GM12892 (cell line): Measurements from ENCODE around the gene LRRIQ3.

Source experiments
- DNase-seq: peaks from one replicate; pipeline ENCODE4 v3.0.0; 2011; ENCODE audit not compliant: insufficient read length
- FAIRE-seq: peaks from 2 replicates; lab custom pipeline; 2011; peaks lifted over from hg19 to GRCh38; lab: Jason Lieb, UNC
- POLR2A ChIP-seq: IDR thresholded peaks from 2 replicates; pipeline ENCODE4 v1.6.1; 2011; ENCODE audit warnings: low read depth, low read length, control low read depth
- POLR2AphosphoS5 ChIP-seq: IDR thresholded peaks from 2 replicates; pipeline ENCODE4 v1.6.1; 2011; ENCODE audit warnings: low read depth, low read length, control low read depth
- TAF1 ChIP-seq: IDR thresholded peaks from 2 replicates; pipeline ENCODE4 v1.6.1; 2011; ENCODE audit warnings: low read depth, mild to moderate bottlenecking, control low read depth, low read length, borderline replicate concordance

LRRIQ3 gene

GRCh38 chr1:74091371-74091770 is 106.6 kb downstream of the LRRIQ3 start:
- DNase-seq (no peak), FAIRE-seq (no peak)
- TF ChIP-seq POLR2A (no peak), POLR2AphosphoS5 (no peak), TAF1 (no peak)

- no peak for TF ChIP-seq POLR2AphosphoS5
- no peak for TF ChIP-seq POLR2A
- no peak for TF ChIP-seq TAF1
- no peak for FAIRE-seq
- no peak for DNase-seq
These were observed 114.8 kb downstream of the LRRIQ3 start for GRCh38 chr1:74083128-74083527.

GRCh38 chr1:74065081-74065480 is 132.9 kb downstream of the LRRIQ3 start:
- TF ChIP-seq POLR2AphosphoS5 = no peak
- TF ChIP-seq POLR2A = no peak
- no peak for TF ChIP-seq TAF1
- FAIRE-seq (no peak), DNase-seq (no peak)

- DNase-seq (no peak), FAIRE-seq (no peak)
- TF ChIP-seq TAF1 = no peak
- no peak for TF ChIP-seq POLR2AphosphoS5
- TF ChIP-seq POLR2A = no peak
These were observed 140.3 kb downstream of the LRRIQ3 start for GRCh38 chr1:74057719-74058118.

DNA sequence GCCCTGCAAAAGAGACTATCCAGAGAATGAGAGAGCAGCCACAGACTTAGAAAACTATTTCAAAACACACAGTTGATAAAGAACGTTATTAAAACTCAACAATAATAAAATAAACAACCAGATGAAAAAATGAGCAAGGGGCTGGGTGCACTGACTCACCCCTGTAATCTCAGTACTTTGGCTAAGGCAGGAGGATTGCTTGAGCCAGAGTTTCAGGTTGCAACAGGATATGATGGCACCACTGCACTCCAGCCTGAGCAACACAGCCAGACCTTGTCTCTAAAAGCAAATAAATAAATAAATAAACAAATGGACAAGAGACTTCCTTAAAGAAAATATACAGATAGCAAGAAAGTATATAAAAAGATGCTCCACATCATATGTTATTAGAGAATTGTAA is 144.6 kb downstream of the LRRIQ3 start:
- TF ChIP-seq TAF1 (no peak), POLR2A (no peak), POLR2AphosphoS5 (no peak)
- DNase-seq (no peak), FAIRE-seq (no peak)

GRCh38 chr1:74050386-74050785 is 147.6 kb downstream of the LRRIQ3 start:
- FAIRE-seq = no peak
- TF ChIP-seq POLR2A (no peak), TAF1 (no peak), POLR2AphosphoS5 (no peak)
- DNase-seq = no peak

DNA sequence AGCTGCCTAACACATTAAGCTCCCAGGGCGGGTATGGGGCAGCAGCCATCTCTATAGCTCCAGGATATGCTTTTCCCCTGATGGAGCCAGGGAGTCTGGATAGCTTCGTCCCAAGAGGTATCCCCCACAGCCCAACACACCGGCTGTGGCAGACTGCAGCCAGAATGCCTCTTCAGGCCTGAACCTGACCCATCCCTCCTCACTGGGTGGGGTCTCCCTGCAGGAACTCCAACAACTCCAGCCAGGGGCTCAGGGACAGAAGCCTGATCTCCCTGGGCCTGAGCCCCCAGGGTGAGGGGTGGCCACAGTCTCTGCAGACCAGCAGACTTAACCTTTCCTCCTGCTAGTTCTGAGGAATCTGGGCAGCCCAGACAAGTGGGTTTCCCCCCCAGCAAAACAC is 159.9 kb downstream of the LRRIQ3 start:
- no peak for DNase-seq
- TF ChIP-seq POLR2A = no peak
- TF ChIP-seq TAF1 = no peak
- TF ChIP-seq POLR2AphosphoS5 = no peak
- no peak for FAIRE-seq

DNA sequence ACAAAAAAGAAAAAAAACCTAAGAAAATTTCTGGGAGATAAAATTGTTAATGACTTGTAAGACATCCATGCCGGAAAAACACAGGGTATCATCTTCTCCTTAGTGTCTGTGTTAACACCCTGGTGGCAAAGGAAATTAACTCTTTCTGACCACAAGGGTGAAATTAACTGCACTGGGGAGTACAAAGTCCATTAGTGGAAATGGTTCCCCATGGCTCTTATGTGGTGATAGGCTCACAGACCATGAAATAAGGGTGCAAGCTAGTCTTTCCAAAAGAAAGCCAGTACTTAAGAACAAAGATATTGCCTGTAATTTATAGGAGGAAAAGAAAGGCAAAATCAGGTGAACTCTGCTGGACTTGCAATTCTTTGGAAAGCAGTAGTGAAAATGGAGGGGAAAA is 185.4 kb downstream of the LRRIQ3 start:
- FAIRE-seq (no peak), DNase-seq (no peak)
- TF ChIP-seq POLR2AphosphoS5 (no peak), TAF1 (no peak), POLR2A (no peak)

DNA sequence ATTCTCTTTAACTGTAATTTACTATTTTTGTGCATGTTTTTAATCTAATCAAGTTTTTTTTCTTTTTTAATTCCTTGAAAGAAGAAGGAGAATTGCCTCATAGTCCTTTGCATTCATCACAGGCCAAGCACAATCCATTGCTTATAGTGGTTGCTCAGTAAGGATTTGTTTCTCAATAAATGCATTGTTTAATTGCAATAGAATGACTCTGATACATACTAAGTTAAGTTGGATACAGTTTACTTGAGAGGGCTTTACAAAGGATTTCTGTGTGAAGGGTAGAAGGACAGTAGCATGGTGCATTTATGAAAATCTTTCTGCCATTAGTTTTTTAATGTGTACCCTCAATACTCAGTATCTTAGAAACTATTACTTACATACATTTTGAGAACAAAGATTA is 186.2 kb downstream of the LRRIQ3 start:
- no peak for DNase-seq
- no peak for TF ChIP-seq POLR2A
- no peak for FAIRE-seq

DNA sequence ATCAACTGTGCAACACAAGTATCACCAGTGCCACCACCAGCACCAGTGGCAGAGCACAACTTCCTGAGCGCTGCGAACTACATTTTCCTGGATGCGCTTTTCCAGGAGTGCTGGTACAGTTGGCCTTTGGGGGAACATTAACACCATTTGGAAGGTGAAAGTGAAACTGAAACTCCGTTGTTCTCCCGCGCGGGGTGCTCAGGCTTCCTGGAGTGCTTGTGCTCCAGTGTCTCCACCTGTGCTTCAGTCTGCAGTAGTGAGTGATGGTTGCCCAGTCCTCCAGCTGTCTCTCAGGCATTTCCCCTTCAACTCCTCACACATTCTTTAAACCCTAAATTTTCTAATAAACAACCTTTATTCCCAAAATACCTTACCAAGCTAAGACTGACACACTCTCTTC is 187.8 kb downstream of the LRRIQ3 start:
- FAIRE-seq (no peak), DNase-seq (no peak)

GRCh38 chr1:74005533-74005932 is 192.4 kb downstream of the LRRIQ3 start:
- DNase-seq (no peak), FAIRE-seq (no peak)
- TF ChIP-seq POLR2AphosphoS5 (no peak), POLR2A (no peak), TAF1 (no peak)

More for the DNA sequence above, 187.8 kb downstream of the LRRIQ3 start:
- TF ChIP-seq POLR2AphosphoS5 (no peak), POLR2A (no peak), TAF1 (no peak)

DNA sequence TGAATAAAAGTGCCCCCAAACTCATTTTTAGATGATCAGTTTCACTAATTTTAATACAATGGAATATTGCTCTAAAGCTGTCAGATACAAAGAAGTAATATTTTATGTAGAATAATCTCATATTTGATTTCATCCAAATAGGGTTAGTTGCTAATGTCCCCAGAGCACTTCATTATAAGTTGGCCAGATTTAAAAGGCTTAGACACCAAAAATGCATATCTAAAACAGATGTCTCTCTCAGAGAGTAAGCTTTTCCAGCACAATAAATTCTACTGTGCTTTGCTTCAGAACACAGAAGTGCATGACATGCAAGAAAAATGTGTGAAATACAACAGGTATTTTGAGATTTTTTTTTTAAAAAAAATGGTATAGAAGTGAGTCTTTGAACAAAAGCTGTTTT is 194.2 kb downstream of the LRRIQ3 start:
- TF ChIP-seq TAF1 = no peak
- TF ChIP-seq POLR2A = no peak
- no peak for TF ChIP-seq POLR2AphosphoS5
- FAIRE-seq (no peak), DNase-seq (no peak)

DNA sequence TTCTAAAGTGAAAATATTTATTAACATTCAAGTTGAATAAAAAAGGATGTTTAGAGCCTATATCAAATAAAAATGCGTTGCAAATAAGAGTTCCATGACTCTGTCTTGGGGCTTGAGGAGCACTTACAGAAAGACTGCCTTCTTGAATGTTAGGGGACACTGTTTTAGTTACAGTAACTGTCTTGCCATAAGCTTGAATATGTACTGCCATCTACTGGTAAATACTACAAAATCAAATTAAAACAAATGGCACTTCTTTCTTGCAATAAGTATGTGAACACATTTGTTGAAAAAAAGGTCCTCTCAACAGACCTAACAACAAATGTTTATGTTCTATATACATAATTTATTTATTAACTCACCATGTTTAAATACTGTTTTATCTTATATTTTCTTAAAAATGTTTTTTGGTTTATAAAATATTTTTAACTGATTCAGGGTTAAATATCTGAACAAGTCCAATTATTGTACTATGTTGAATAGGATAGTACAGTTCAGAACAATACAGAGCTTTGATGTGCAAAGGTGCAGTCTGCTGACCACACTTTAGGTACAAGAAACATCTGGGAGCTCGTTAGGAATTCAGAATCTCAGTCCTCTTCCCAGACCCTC is 199.5 kb downstream of the LRRIQ3 start:
- TF ChIP-seq POLR2A (no peak), POLR2AphosphoS5 (no peak), TAF1 (no peak)
- no peak for FAIRE-seq
- DNase-seq = no peak
